Measurements from ENCODE around the gene TNFAIP1. TPM values are rescaled to one million over a fixed set of nuclear protein-coding genes. Genes with fewer than 3 reads are reported as not detected.
A peak's percentile ranks its signal among the peaks of the same experiment; 100 is the strongest.

Gene TNFAIP1
- total RNA-seq, 4 donors from 2014 or later = 19.1 to 53.2 (median 30.4) TPM

GRCh38 chr17:28345419-28346198 is 10.0 kb downstream of the TNFAIP1 start:
- H3K4me1 ChIP-seq = peaks cover 0 to 16% (median 0%) of the 10 kb centered on the region in 3 donors
- whole genome bisulfite sequencing, 2 donors (ENCODE audit: low coverage in 1 of 2) = 65% methylated on average over 4 to 7 of the region's 13 CpGs
- no peak for TF ChIP-seq CTCF (IDR thresholded peaks at IDR 0.05)
- TF ChIP-seq POLR2A (IDR thresholded peaks at IDR 0.05) = no peak
- TF ChIP-seq POLR2AphosphoS5 (IDR thresholded peaks at IDR 0.05) = no peak
- no peak for TF ChIP-seq EP300 (IDR thresholded peaks at IDR 0.05)
- no peak overlapping the region for H3K4me3 ChIP-seq
- H3K36me3 ChIP-seq = peaks cover 0 to 99% of the 10 kb centered on the region in 2 donors
- no peak for ATAC-seq
- H3K27me3 ChIP-seq = no peaks in the 10 kb centered on the region
- no peak overlapping the region for H3K27ac ChIP-seq
- H3K9me3 ChIP-seq = no peaks in the 10 kb centered on the region

- Histone ChIP-seq H3K36me3 (peaks cover 0 to 99% of the 10 kb centered on the region in 2 donors), H3K27ac (peak overlapping the region in 1 of 4 donors; percentile 20), H3K27me3 (no peaks in the 10 kb centered on the region), H3K4me3 (no peak overlapping the region), H3K9me3 (no peaks in the 10 kb centered on the region), H3K4me1 (peaks cover 0 to 16% (median 0%) of the 10 kb centered on the region in 3 donors)
- TF ChIP-seq POLR2AphosphoS5 (IDR thresholded peaks at IDR 0.05) (no peak), EP300 (IDR thresholded peaks at IDR 0.05) (no peak), POLR2A (IDR thresholded peaks at IDR 0.05) (no peak), CTCF (IDR thresholded peaks at IDR 0.05) (no peak)
- no peak for ATAC-seq
- 54 to 71% methylated on average over 1 to 2 of the region's 2 CpGs for WGBS, 2 donors (ENCODE audit: low coverage in 1 of 2)
Observed at GRCh38 chr17:28346199-28346580, 10.6 kb downstream of the TNFAIP1 start.

GRCh38 chr17:28346746-28347246 is 11.2 kb downstream of the TNFAIP1 start:
- H3K9me3 ChIP-seq = no peaks in the 10 kb centered on the region
- H3K36me3 ChIP-seq = peaks cover 0 to 99% of the 10 kb centered on the region in 2 donors
- no peaks in the 10 kb centered on the region for H3K27me3 ChIP-seq
- H3K4me3 ChIP-seq = no peak overlapping the region
- TF ChIP-seq POLR2A (IDR thresholded peaks at IDR 0.05) = no peak
- peak in 1 of 4 experiments; percentile 17 for TF ChIP-seq CTCF (IDR thresholded peaks at IDR 0.05)
- no peak for ATAC-seq
- peaks cover 0 to 16% (median 0%) of the 10 kb centered on the region in 3 donors for H3K4me1 ChIP-seq
- H3K27ac ChIP-seq = peak overlapping the region in 2 of 4 donors; percentile 20 to 29
- 66 to 69% methylated on average over 2 to 7 of the region's 7 CpGs for WGBS, 2 donors (ENCODE audit: low coverage in 1 of 2)

GRCh38 chr17:28347261-28347891 is 11.8 kb downstream of the TNFAIP1 start:
- H3K27ac ChIP-seq = peak overlapping the region in 2 of 4 donors; percentile 20 to 29
- 93% methylated on average over 3 of the region's 8 CpGs; no CpG with 5 or more reads in 1 of the 2 donors for WGBS, 2 donors (ENCODE audit: low coverage in 1 of 2)
- peaks cover 0 to 16% (median 0%) of the 10 kb centered on the region in 3 donors for H3K4me1 ChIP-seq
- no peak for TF ChIP-seq EP300 (IDR thresholded peaks at IDR 0.05)
- TF ChIP-seq CTCF (IDR thresholded peaks at IDR 0.05) = no peak
- no peak for TF ChIP-seq POLR2A (IDR thresholded peaks at IDR 0.05)
- TF ChIP-seq POLR2AphosphoS5 (IDR thresholded peaks at IDR 0.05) = no peak
- no peaks in the 10 kb centered on the region for H3K9me3 ChIP-seq
- no peak for ATAC-seq
- H3K4me3 ChIP-seq = no peak overlapping the region
- H3K36me3 ChIP-seq = peaks cover 0 to 99% of the 10 kb centered on the region in 2 donors
- no peaks in the 10 kb centered on the region for H3K27me3 ChIP-seq

All from gastroesophageal sphincter (tissue), 4 donors.